Pancreas (tissue), 10 donors: ENCODE data around the gene CENPF. TPM values are rescaled to one million over a fixed set of nuclear protein-coding genes. Genes with fewer than 3 reads are reported as not detected.

Source experiments
- ATAC-seq, 4 donors: fragments of 200-7000 bp; cut with Tn5 transposase; one replicate each; pipeline versions ENCODE4 v1.8.0 to v1.9.1; 2020; ENCODE audit warnings: mild to moderate bottlenecking in 4 of 4, moderate library complexity in 4 of 4
- DNase-seq, 6 donors: peaks; one replicate each; pipeline ENCODE4 v3.0.0-alpha.2; 2020
- FAIRE-seq: peaks from 2 replicates; lab custom pipeline; 2012; peaks lifted over from hg19 to GRCh38; lab: Jason Lieb, UNC
- H3K27ac ChIP-seq, 4 donors: fragments of 200-600 bp; sonication (generic); 1 replicate in 3 of 4; 2 replicates in 1 of 4; pipeline versions ENCODE4 v1.5.0 to v1.8.0; 2020
- H3K27me3 ChIP-seq, 4 donors: fragments of 200-600 bp; one replicate each; pipeline ENCODE4 v1.8.0; 2021
- H3K36me3 ChIP-seq, 3 donors: fragments of 200-600 bp; sonication (generic) in 1 of 3; one replicate each; pipeline versions ENCODE4 v1.5.0 to v1.8.0; 2020 to 2021
- H3K4me1 ChIP-seq, 3 donors: fragments of 200-600 bp; one replicate each; pipeline ENCODE4 v1.8.0; 2021
- H3K4me3 ChIP-seq, 4 donors: fragments of 200-600 bp; sonication (generic) in 2 of 4; one replicate each; pipeline versions ENCODE4 v1.5.0 to v1.8.0; 2020 to 2021
- H3K9me3 ChIP-seq, 4 donors: fragments of 200-600 bp; one replicate each; pipeline ENCODE4 v1.8.0; 2021
- WGBS, 2 donors: extraction: QIAGEN DNeasy Blood & Tissue Kit; methylation state at CpG; one replicate each; pipeline ENCODE4 v1.1.7; 2013; 5-methylcytosine and 5-hydroxymethylcytosine counted together
- intact Hi-C, 3 donors: fragments of 100-400 bp; cut with DNase I; formaldehyde crosslinking; loops; one replicate each; pipeline versions ENCODE4 v1.11.1 to v1.14.2; 2022
- polyA plus RNA-seq, 2 donors: library from polyadenylated mRNA; stranded (reverse); fragments of 200-250 nt; gene quantifications; one replicate each; pipeline ENCODE4 v1.2.3, GENCODE V29; 2013
- total RNA-seq, 6 donors: library from RNA; stranded (reverse); fragmentation: NEBNext Ultra II Directional in 4 of 6; extraction: Animal tissue kit (Norgen Biotek cat#: 25700) in 4 of 6; gene quantifications; one replicate each; pipeline versions ENCODE4 v1.2.1 to v1.2.4, GENCODE V29; 2021 to 2023
- TF ChIP-seq, protein P1 (sequence below), 4 donors: fragments of 200-600 bp; sonication (generic) in 3 of 4; IDR thresholded peaks; one replicate each; pipeline versions ENCODE4 v1.5.0 to v1.8.0; 2021; ENCODE audit warnings: antibody characterized with exemption in 4 of 4
- donor health status: healthy with polysubstance abuse.
- donor health status: DM: no; HTN: no; CAD: no; lungs with moderate emphysema.
- donor health status: DM: no; HTN: no; CAD: no.
- donor health status: control.
- donor health status: control.
- donor health status: Bipolar disorder and iron deficiency.
- donor health status: DM: yes; HTN: yes; CAD: no.
- donor health status: DM: no; HTN: no; CAD: no.
- donor health status: DM: no; HTN: no; CAD: no.
- donor health status: DM: yes; HTN: yes; CAD: no.

CENPF gene
- total and polyA plus RNA-seq, 8 donors, result 0.05 to 2.0 (median 0.30) TPM

DNA sequence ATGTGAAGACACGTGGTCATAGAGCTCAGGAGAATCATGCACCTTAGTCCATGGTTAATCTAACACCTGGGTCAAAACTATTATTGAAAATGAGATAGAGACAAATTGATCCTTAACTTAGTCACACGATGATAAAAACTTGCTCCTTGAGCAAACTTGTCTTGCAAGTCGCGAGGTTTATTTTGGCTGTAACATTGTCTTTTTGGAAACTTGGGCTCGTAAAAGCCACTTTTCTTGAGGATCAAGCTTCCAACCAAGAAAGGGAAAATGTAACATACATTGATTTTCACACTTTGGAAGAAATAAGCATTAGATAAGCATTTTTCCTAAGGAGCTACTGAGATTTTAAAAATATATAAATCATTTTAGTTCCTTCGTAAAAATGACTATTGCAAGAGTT, 19.9 kb upstream of the CENPF start:
- peaks cover 0 to 6% (median 0%) of the 10 kb centered on the region in 3 donors for H3K4me1 ChIP-seq
- intact Hi-C loops, result no loop called here
- no peak for ATAC-seq
- no peak for FAIRE-seq
- TF ChIP-seq, protein P1, sequence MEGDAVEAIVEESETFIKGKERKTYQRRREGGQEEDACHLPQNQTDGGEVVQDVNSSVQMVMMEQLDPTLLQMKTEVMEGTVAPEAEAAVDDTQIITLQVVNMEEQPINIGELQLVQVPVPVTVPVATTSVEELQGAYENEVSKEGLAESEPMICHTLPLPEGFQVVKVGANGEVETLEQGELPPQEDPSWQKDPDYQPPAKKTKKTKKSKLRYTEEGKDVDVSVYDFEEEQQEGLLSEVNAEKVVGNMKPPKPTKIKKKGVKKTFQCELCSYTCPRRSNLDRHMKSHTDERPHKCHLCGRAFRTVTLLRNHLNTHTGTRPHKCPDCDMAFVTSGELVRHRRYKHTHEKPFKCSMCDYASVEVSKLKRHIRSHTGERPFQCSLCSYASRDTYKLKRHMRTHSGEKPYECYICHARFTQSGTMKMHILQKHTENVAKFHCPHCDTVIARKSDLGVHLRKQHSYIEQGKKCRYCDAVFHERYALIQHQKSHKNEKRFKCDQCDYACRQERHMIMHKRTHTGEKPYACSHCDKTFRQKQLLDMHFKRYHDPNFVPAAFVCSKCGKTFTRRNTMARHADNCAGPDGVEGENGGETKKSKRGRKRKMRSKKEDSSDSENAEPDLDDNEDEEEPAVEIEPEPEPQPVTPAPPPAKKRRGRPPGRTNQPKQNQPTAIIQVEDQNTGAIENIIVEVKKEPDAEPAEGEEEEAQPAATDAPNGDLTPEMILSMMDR (IDR thresholded peaks at IDR 0.05), result no peak
- 45 to 46% methylated on average over 6 of the region's 6 CpGs for WGBS, 2 donors
- H3K27me3 ChIP-seq, result no peaks in the 10 kb centered on the region
- no peak overlapping the region for H3K4me3 ChIP-seq
- H3K9me3 ChIP-seq, result no peaks in the 10 kb centered on the region
- no peak for DNase-seq
- H3K27ac ChIP-seq, result no peak overlapping the region
- H3K36me3 ChIP-seq, result no peaks in the 10 kb centered on the region

DNA sequence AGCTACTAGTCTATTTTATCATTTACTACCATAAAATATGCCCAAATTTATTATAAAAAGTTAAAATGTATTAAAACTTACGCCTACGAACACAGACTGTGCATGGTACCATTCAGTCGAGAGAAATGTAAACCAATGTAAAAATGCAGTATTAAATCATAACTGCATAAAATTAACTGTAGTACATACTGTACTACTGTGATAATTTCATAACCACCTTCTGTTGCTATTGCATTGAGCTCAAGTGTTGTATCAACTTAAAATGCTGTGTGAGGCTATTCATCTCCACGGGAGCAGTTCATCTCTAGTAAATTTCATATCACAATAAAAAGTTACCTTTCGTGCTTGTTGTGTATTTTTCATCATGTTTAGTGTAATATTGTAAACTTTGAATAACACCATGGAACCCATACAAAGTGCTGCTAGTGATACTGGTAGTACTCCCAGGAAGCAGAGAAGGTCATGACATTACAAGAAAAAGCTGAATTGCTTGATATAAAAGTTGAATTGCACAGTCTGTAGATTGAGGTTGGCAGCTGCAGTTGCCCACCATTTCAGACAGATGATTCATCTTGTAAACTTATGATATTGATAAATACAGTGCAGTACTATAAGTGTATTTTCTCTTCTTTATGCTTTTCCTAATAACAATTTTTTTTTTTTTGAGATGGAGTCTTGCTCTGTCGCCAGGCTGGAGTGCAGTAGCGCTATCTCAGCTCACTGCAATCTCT, 19.0 kb upstream of the CENPF start:
- TF ChIP-seq, protein P1 (IDR thresholded peaks at IDR 0.05), result no peak
- no peak for ATAC-seq
- intact Hi-C loops, result no loop called here
- H3K4me1 ChIP-seq, result peaks cover 0 to 6% (median 0%) of the 10 kb centered on the region in 3 donors
- FAIRE-seq, result no peak
- 77 to 84% methylated on average over 7 of the region's 7 CpGs for WGBS, 2 donors
- H3K9me3 ChIP-seq, result no peaks in the 10 kb centered on the region
- no peaks in the 10 kb centered on the region for H3K27me3 ChIP-seq
- H3K36me3 ChIP-seq, result no peaks in the 10 kb centered on the region
- H3K4me3 ChIP-seq, result no peak overlapping the region
- no peak for DNase-seq
- no peak overlapping the region for H3K27ac ChIP-seq

DNA sequence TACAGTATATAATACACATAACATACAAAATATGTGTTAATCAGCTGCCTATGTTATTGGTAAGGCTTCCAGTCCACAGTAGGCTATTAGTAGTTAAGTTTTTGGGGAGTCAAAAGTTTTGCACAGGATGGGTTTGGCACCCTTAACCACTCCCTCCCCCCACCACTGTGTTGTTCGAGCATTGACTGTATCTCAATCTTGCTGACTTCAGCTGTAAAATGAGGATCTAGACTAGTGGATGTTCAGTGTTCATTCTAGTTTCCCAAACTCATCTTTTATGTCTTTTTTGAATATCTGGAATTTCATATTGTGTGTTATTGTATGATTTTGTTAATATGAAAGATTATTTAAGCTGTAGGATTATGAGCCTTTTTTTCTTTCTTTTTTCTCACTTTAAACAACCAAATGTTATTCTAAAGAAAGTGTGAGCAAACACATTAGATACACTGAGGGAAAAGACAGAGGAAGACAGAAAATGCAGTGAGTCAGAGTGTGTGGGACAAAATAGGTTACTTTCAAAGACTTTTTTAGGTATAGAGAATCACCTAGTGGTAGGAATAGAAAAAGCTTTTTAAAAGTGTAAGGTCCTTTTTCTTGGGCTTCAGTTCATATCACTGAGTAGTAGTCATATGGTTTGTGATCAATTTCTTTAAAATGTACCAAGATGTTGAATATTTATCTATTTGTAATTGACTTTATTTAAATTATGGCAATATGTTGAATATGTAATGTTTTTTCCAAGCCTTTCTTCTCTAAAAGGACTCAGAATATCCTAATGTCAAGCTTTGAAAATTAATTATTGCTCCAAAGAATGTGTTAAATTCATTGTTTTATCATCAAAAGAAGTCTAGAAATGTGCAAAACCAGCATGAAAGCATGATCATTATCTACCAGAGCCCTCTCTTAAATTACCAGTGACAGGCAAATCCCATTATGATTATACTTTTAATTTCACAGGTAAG, 17.9 kb upstream of the CENPF start:
- FAIRE-seq (peak; percentile 75), ATAC-seq (peak; percentile 79 to 93 (median 87)), DNase-seq (no peak)
- peaks cover 0 to 6% (median 0%) of the 10 kb centered on the region in 3 donors for H3K4me1 ChIP-seq
- no peak overlapping the region for H3K4me3 ChIP-seq
- TF ChIP-seq, protein P1 (IDR thresholded peaks at IDR 0.05), result peak in 3 of 4 donors; percentile 56 to 61 (median 58)
- intact Hi-C loops, result loop anchor here in 2 of 3 donors (5.0 kb wide), 2 partner anchors 243 to 253 kb away; no protein-coding TSS in a partner anchor
- H3K36me3 ChIP-seq, result no peaks in the 10 kb centered on the region
- H3K27ac ChIP-seq, result no peak overlapping the region
- no peaks in the 10 kb centered on the region for H3K27me3 ChIP-seq
- 32 to 58% methylated on average over 1 of the region's 1 CpG for WGBS, 2 donors
- H3K9me3 ChIP-seq, result no peaks in the 10 kb centered on the region

DNA sequence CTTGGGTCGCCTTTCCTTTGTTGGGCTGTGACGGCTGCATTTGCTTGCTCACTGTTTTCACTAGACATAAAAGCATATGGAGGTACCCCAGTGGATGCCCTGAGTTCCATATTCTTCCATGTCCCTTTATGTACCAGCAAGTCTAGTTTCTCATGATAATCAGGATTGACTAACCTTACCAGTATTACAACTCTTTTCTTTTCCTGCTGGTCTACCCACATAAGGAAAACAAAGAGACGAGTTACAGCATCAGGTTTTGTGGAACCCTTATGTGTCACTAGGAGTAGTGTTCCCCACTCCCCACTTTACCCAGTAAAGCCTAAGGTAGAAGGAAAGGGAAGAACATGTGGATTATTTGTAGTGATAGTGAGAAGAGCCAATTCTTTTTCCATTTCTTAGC, 16.4 kb upstream of the CENPF start:
- no peak overlapping the region for H3K27ac ChIP-seq
- no peaks in the 10 kb centered on the region for H3K27me3 ChIP-seq
- ATAC-seq (no peak), FAIRE-seq (no peak), DNase-seq (no peak)
- intact Hi-C loops, result loop anchor here in 2 of 3 donors (5.0 kb wide), 2 partner anchors 244 to 254 kb away; no protein-coding TSS in a partner anchor
- H3K4me1 ChIP-seq, result peaks cover 0 to 2% (median 0%) of the 10 kb centered on the region in 3 donors
- no peak overlapping the region for H3K4me3 ChIP-seq
- WGBS, 2 donors, result 74 to 80% methylated on average over 3 of the region's 3 CpGs
- H3K9me3 ChIP-seq, result no peaks in the 10 kb centered on the region
- no peaks in the 10 kb centered on the region for H3K36me3 ChIP-seq
- TF ChIP-seq, protein P1 (IDR thresholded peaks at IDR 0.05), result no peak
